OCI-LY1 (cell line): ENCODE data around the gene H1-8.

Source experiments
- H2AFZ ChIP-seq: fragments of 200-600 bp; sonication (generic), shearing (Covaris generic); 2 replicates; pipeline ENCODE4 v1.6.0; 2014; ENCODE audit warnings: antibody characterized with exemption, mild to moderate bottlenecking, low read length
- H3F3A ChIP-seq: fragments of 200-600 bp; sonication (generic), shearing (Covaris generic); 2 replicates; pipeline ENCODE4 v1.6.0; 2014; ENCODE audit warnings: mild to moderate bottlenecking, antibody characterized with exemption, low read length, moderate library complexity; ENCODE audit not compliant: insufficient read depth
- H3K27ac ChIP-seq: fragments of 200-600 bp; sonication (generic); 2 replicates; pipeline ENCODE4 v1.5.1; 2014; ENCODE audit warnings: low read length, mixed run types, mild to moderate bottlenecking, low read depth; ENCODE audit not compliant: poor library complexity, severe bottlenecking
- H3K27me3 ChIP-seq: fragments of 200-600 bp; sonication (generic); 2 replicates; pipeline ENCODE4 v1.6.0; 2014; ENCODE audit warnings: antibody characterized with exemption, mild to moderate bottlenecking, low read length, moderate library complexity; ENCODE audit not compliant: insufficient read depth
- H3K36me3 ChIP-seq: fragments of 200-600 bp; sonication (generic); 2 replicates; pipeline ENCODE4 v1.6.1; 2014; ENCODE audit warnings: mild to moderate bottlenecking, antibody characterized with exemption, low read length, moderate library complexity, mixed read lengths; ENCODE audit not compliant: insufficient read depth
- H3K4me1 ChIP-seq: fragments of 200-600 bp; sonication (generic); 2 replicates; pipeline ENCODE4 v1.5.1; 2014; ENCODE audit warnings: mild to moderate bottlenecking, low read length, moderate library complexity; ENCODE audit not compliant: insufficient read depth, severe bottlenecking
- H3K4me2 ChIP-seq: fragments of 200-600 bp; sonication (generic), shearing (Covaris generic); 2 replicates; pipeline ENCODE4 v1.6.1; 2014; ENCODE audit warnings: low read length
- H3K4me3 ChIP-seq: fragments of 200-600 bp; sonication (generic); 2 replicates; pipeline ENCODE4 v1.5.1; 2014; ENCODE audit warnings: low read length, low read depth, mild to moderate bottlenecking, mixed read lengths; ENCODE audit not compliant: poor library complexity, severe bottlenecking
- H3K79me2 ChIP-seq: fragments of 200-600 bp; shearing (Covaris generic); 2 replicates; pipeline ENCODE4 v1.6.1; 2016; ENCODE audit warnings: mixed run types, low read length, mixed read lengths; ENCODE audit not compliant: insufficient read depth
- H3K9ac ChIP-seq: fragments of 200-600 bp; sonication (generic), shearing (Covaris generic); 2 replicates; pipeline ENCODE4 v1.6.1; 2014; ENCODE audit warnings: mild to moderate bottlenecking, low read length, mixed read lengths
- H3K9me2 ChIP-seq: fragments of 200-600 bp; sonication (generic), shearing (Covaris generic); 2 replicates; pipeline ENCODE4 v1.6.1; 2014; ENCODE audit warnings: low read depth, mild to moderate bottlenecking, low read length, mixed read lengths
- H3K9me3 ChIP-seq: fragments of 200-600 bp; shearing (Covaris generic); 2 replicates; pipeline ENCODE4 v1.6.1; 2014; ENCODE audit warnings: low read length, mixed read lengths
- H4K20me1 ChIP-seq: fragments of 200-600 bp; sonication (generic), shearing (Covaris generic); 2 replicates; pipeline ENCODE4 v1.6.0; 2016; ENCODE audit warnings: mild to moderate bottlenecking, low read length; ENCODE audit not compliant: insufficient read depth
- CTCF ChIP-seq: fragments of 200-600 bp; sonication (generic), shearing (Covaris generic); IDR thresholded peaks from 2 replicates; pipeline ENCODE4 v1.5.1; 2017; ENCODE audit warnings: mild to moderate bottlenecking, antibody characterized with exemption, low read length, moderate library complexity, mixed read lengths
- EZH2 ChIP-seq: fragments of 200-600 bp; sonication (generic), shearing (Covaris generic); IDR thresholded peaks from 2 replicates; pipeline ENCODE4 v1.8.0; 2017; ENCODE audit warnings: borderline replicate concordance, mixed run types, mild to moderate bottlenecking, antibody characterized with exemption, low read length, moderate library complexity, mixed read lengths

The H1-8 gene

GRCh38 chr3:129505341-129505740, 37.6 kb upstream of the H1-8 start:
- H3K27me3 ChIP-seq = no peaks in the 10 kb centered on the region
- H3K36me3 ChIP-seq = peaks cover under 1% of the 10 kb centered on the region; the same call in 1 of the 2 replicates
- H4K20me1 ChIP-seq = no peaks in the 10 kb centered on the region
- H3F3A ChIP-seq = no peaks in the 10 kb centered on the region
- no peaks in the 10 kb centered on the region for H3K4me1 ChIP-seq
- TF ChIP-seq CTCF (no peak), EZH2 (no peak)
- no peak overlapping the region for H3K4me2 ChIP-seq
- H3K9me2 ChIP-seq = no peaks in the 10 kb centered on the region
- H3K9ac ChIP-seq = no peak overlapping the region
- H3K27ac ChIP-seq = no peak overlapping the region
- no peaks in the 10 kb centered on the region for H3K9me3 ChIP-seq
- no peak overlapping the region for H2AFZ ChIP-seq
- H3K4me3 ChIP-seq = no peak overlapping the region
- H3K79me2 ChIP-seq = no peaks in the 10 kb centered on the region

GRCh38 chr3:129506231-129506742, 36.7 kb upstream of the H1-8 start:
- Histone ChIP-seq H3K27ac (no peak overlapping the region), H3K4me3 (no peak overlapping the region), H3F3A (no peaks in the 10 kb centered on the region), H3K4me1 (no peaks in the 10 kb centered on the region), H3K9me2 (no peaks in the 10 kb centered on the region), H3K79me2 (no peaks in the 10 kb centered on the region), H3K27me3 (no peaks in the 10 kb centered on the region), H3K9me3 (no peaks in the 10 kb centered on the region), H3K9ac (no peak overlapping the region), H3K4me2 (no peak overlapping the region), H2AFZ (no peak overlapping the region), H4K20me1 (no peaks in the 10 kb centered on the region), H3K36me3 (no peaks in the 10 kb centered on the region; the same call in 1 of the 2 replicates)
- TF ChIP-seq EZH2 (no peak), CTCF (no peak)

- Histone ChIP-seq H3K36me3 (no peaks in the 10 kb centered on the region; the same call in 1 of the 2 replicates), H3K4me1 (no peaks in the 10 kb centered on the region)
Observed at GRCh38 chr3:129507181-129507831, 35.7 kb upstream of the H1-8 start.

More at GRCh38 chr3:129507181-129507831, 35.7 kb upstream of the H1-8 start:
- no peak overlapping the region for H2AFZ ChIP-seq
- TF ChIP-seq EZH2 = no peak
- TF ChIP-seq CTCF = no peak
- H3F3A ChIP-seq = no peaks in the 10 kb centered on the region
- H4K20me1 ChIP-seq = no peaks in the 10 kb centered on the region
- no peaks in the 10 kb centered on the region for H3K9me2 ChIP-seq
- H3K9ac ChIP-seq = no peak overlapping the region
- H3K27ac ChIP-seq = no peak overlapping the region
- no peaks in the 10 kb centered on the region for H3K9me3 ChIP-seq
- H3K27me3 ChIP-seq = no peaks in the 10 kb centered on the region
- no peak overlapping the region for H3K4me2 ChIP-seq
- no peaks in the 10 kb centered on the region for H3K79me2 ChIP-seq
- H3K4me3 ChIP-seq = no peak overlapping the region
